Ishikawa (cell line): Measurements from ENCODE around the gene NR3C2.

Experiments used
- CEBPB ChIP-seq: IDR thresholded peaks from 2 replicates; pipeline ENCODE4 v1.6.1; 2012
- EP300 ChIP-seq: IDR thresholded peaks from 2 replicates; pipeline ENCODE4 v1.6.1; 2012; ENCODE audit warnings: borderline replicate concordance
- RAD21 ChIP-seq: IDR thresholded peaks from 2 replicates; pipeline ENCODE4 v1.6.1; 2012; ENCODE audit warnings: low read depth
- REST ChIP-seq: IDR thresholded peaks from 2 replicates; pipeline ENCODE4 v1.6.1; 2012; ENCODE audit warnings: low read depth, mild to moderate bottlenecking
- TAF1 ChIP-seq: IDR thresholded peaks from 2 replicates; pipeline ENCODE4 v1.6.1; 2012; ENCODE audit warnings: low read depth, mild to moderate bottlenecking
- TCF12 ChIP-seq: IDR thresholded peaks from 2 replicates; pipeline ENCODE4 v1.6.1; 2012; ENCODE audit warnings: low read depth
- YY1 ChIP-seq: IDR thresholded peaks from 2 replicates; pipeline ENCODE4 v1.6.1; 2012; ENCODE audit warnings: low read depth
- TF ChIP-seq, protein P1 (sequence below): IDR thresholded peaks from 2 replicates; pipeline ENCODE4 v1.6.1; 2012
- TF ChIP-seq, protein P2 (sequence below): IDR thresholded peaks from 2 replicates; pipeline ENCODE4 v1.6.1; 2012

GRCh38 chr4:148224476-148224875, 217.7 kb downstream of the NR3C2 start:
- TF ChIP-seq TAF1: no peak
- TF ChIP-seq RAD21: no peak
- TF ChIP-seq CEBPB: no peak
- TF ChIP-seq, protein P1, sequence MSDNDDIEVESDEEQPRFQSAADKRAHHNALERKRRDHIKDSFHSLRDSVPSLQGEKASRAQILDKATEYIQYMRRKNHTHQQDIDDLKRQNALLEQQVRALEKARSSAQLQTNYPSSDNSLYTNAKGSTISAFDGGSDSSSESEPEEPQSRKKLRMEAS: no peak
- TF ChIP-seq REST: no peak
- TF ChIP-seq, protein P2, sequence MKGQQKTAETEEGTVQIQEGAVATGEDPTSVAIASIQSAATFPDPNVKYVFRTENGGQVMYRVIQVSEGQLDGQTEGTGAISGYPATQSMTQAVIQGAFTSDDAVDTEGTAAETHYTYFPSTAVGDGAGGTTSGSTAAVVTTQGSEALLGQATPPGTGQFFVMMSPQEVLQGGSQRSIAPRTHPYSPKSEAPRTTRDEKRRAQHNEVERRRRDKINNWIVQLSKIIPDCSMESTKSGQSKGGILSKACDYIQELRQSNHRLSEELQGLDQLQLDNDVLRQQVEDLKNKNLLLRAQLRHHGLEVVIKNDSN: no peak
- TF ChIP-seq EP300: no peak
- no peak for TF ChIP-seq YY1
- no peak for TF ChIP-seq TCF12
